GM12873 (cell line): ENCODE measurements around the gene DMC1.

ENCODE experiments used
- CTCF ChIP-seq: IDR thresholded peaks from 2 replicates; pipeline ENCODE4 v1.5.1; 2012; ENCODE audit warnings: low read depth, mild to moderate bottlenecking, moderate library complexity, low read length, control low read depth; ENCODE audit not compliant: insufficient read depth; ENCODE audit errors: missing control alignments

Gene DMC1

DNA sequence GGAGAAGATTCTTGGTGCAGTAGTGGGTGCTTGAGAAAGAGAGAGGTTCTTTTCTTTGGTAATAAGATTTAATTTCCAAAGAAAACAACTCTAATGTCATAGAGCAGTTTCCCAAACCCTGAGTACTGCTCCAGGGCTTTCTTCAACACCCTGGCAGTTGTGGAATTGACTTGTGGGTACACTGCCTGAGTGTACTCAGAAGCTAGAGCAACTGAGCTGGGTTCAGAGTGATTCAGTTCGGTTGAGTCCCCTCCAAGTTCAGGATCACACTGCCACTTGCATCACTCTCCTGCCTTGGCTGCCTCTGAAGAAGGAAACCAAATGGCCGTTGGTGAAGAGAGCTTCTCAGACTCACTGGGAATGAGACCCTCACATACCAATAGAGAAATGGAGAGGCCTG lies 5.3 kb downstream of the DMC1 start:
- TF ChIP-seq CTCF: no peak

DNA sequence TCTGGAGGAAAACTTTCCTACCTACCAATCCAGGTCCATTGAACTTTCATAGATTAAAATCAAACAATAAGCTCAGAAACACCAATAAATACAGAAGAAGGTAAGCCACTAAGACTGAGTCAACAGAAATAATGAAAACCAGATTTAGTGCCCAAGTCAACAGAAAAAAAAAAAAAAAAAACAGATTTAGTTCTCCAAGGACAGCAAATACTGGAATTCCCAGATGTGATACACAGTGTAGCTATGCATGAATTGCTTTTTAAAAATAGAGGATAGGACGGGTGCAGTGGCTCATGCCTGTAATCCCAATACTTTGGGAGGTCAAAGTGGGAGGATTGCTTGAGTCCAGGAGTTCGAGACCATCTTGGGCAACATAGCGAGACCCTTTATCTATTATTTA lies 15.7 kb downstream of the DMC1 start:
- TF ChIP-seq CTCF: no peak

- no peak for TF ChIP-seq CTCF
Measured at GRCh38 chr22:38549101-38549894, 20.7 kb downstream of the DMC1 start.

DNA sequence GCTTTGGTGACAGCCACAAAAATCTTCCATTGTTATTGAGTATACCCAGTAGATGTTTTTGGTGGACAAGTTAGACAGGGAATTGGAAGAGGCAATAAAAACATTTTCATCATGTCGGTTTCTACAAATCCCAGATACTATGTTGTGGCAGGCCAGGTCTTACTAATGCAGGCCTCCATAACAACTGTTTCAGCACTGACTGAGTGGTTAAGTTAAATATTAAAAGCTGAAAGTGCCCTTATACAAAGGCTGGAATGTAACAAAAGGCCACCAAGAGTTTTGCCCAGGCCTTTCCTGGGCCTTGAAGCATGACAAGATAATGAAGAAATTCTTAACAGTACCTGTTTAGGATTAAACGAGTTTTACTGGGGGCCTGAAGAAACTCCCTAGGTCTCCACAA lies 29.3 kb downstream of the DMC1 start:
- TF ChIP-seq CTCF: no peak

DNA sequence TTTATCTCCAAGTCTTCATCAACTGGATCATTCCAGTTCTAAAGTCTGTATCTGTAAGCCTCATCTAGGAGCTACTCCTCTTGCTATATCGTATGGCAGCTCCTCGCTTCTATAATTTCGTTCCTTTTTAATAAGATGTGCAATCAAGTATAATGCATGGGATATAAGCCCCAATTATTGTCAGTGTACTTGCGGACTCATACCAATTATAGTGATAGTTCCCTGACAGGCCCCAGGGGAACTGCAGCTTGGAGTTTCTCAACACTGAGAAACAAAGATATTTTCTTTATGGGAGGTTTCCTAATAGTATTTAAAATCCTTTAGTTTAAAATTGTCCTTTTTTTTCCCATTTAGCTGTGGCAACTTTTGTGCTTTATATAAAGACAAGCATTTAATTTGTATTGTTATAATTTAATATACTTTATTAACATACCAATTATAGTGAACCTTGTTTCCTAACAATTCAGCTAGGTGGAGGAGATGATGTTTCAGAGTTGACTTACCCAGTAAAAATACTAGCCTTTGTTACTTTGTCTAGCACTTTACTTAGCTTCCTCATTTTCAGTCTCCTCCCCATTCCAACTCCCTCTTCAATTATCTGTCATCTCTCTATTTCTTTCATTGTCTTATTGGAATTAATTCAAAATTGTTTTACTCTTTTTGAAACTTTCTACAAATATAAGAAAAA lies 38.6 kb downstream of the DMC1 start:
- TF ChIP-seq CTCF: no peak

DNA sequence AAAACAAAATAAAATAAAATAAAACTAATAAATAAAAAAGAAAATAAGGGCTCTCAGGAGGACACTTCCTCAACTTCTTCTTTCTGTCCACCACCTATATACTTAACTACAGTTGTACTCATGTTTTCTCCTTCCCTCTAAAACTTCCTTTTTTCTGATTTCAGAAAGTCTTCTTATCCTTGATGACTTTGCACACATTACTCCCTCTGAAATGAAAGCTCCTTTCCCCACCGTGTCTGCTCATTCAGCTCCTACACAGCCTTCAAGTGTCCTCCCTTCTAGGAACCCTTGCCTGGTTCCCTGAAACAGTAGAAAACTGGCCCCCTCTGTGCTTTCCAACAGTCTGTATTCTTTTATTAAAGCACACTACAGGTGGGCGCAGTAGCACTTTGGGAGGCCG lies 45.6 kb downstream of the DMC1 start:
- TF ChIP-seq CTCF: no peak

GRCh38 chr22:38523479-38523878 lies 46.5 kb downstream of the DMC1 start:
- TF ChIP-seq CTCF: no peak
